ENCODE data around the gene WDTC1.
A peak's percentile ranks its signal among the peaks of the same experiment; 100 is the strongest.

Gene WDTC1

GRCh38 chr1:27301582-27302199, 67.3 kb downstream of the WDTC1 start:
- DNase-seq (ENCODE audit: insufficient read length, low spot score) = no peak
- no peak for TF ChIP-seq POLR2A (IDR thresholded peaks at IDR 0.05; ENCODE audit: low read depth, low read length)
- no peak for FAIRE-seq

- DNase-seq (ENCODE audit: insufficient read length, low spot score) (no peak), FAIRE-seq (no peak)
- TF ChIP-seq POLR2A (IDR thresholded peaks at IDR 0.05; ENCODE audit: low read depth, low read length) = no peak
Observed at GRCh38 chr1:27302612-27303011, 68.2 kb downstream of the WDTC1 start.

GRCh38 chr1:27303509-27303908, 69.1 kb downstream of the WDTC1 start:
- no peak for TF ChIP-seq POLR2A (IDR thresholded peaks at IDR 0.05; ENCODE audit: low read depth, low read length)
- no peak for DNase-seq (ENCODE audit: insufficient read length, low spot score)
- FAIRE-seq = no peak

GRCh38 chr1:27306071-27306470, 71.6 kb downstream of the WDTC1 start:
- no peak for TF ChIP-seq POLR2A (IDR thresholded peaks at IDR 0.05; ENCODE audit: low read depth, low read length)
- FAIRE-seq (no peak), DNase-seq (ENCODE audit: insufficient read length, low spot score) (no peak)

GRCh38 chr1:27306892-27307761, 72.7 kb downstream of the WDTC1 start:
- no peak for TF ChIP-seq POLR2A (IDR thresholded peaks at IDR 0.05; ENCODE audit: low read depth, low read length)
- FAIRE-seq (no peak), DNase-seq (ENCODE audit: insufficient read length, low spot score) (no peak)

GRCh38 chr1:27307874-27308598, 73.6 kb downstream of the WDTC1 start:
- FAIRE-seq = no peak
- DNase-seq (ENCODE audit: insufficient read length, low spot score) = no peak
- TF ChIP-seq POLR2A (IDR thresholded peaks at IDR 0.05; ENCODE audit: low read depth, low read length) = no peak

GRCh38 chr1:27314169-27314568, 79.7 kb downstream of the WDTC1 start:
- TF ChIP-seq POLR2A (IDR thresholded peaks at IDR 0.05; ENCODE audit: low read depth, low read length) = no peak
- FAIRE-seq = no peak
- DNase-seq (ENCODE audit: insufficient read length, low spot score) = no peak

- no peak for TF ChIP-seq POLR2A (IDR thresholded peaks at IDR 0.05; ENCODE audit: low read depth, low read length)
- no peak for FAIRE-seq
- DNase-seq (ENCODE audit: insufficient read length, low spot score) = no peak
Observed at GRCh38 chr1:27314737-27315136, 80.3 kb downstream of the WDTC1 start.

GRCh38 chr1:27316860-27317259, 82.4 kb downstream of the WDTC1 start:
- TF ChIP-seq POLR2A (IDR thresholded peaks at IDR 0.05; ENCODE audit: low read depth, low read length) = no peak
- FAIRE-seq (no peak), DNase-seq (ENCODE audit: insufficient read length, low spot score) (no peak)

- TF ChIP-seq POLR2A (IDR thresholded peaks at IDR 0.05; ENCODE audit: low read depth, low read length) = no peak
- no peak for DNase-seq (ENCODE audit: insufficient read length, low spot score)
- FAIRE-seq = no peak
Observed at GRCh38 chr1:27318136-27318535, 83.7 kb downstream of the WDTC1 start.

GRCh38 chr1:27318596-27318995, 84.2 kb downstream of the WDTC1 start:
- FAIRE-seq = no peak
- DNase-seq (ENCODE audit: insufficient read length, low spot score) = no peak
- TF ChIP-seq POLR2A (IDR thresholded peaks at IDR 0.05; ENCODE audit: low read depth, low read length) = no peak

- DNase-seq (ENCODE audit: insufficient read length, low spot score) = peak; percentile 79
- peak; percentile 65 for TF ChIP-seq POLR2A (IDR thresholded peaks at IDR 0.05; ENCODE audit: low read depth, low read length)
- no peak for FAIRE-seq
Observed at GRCh38 chr1:27321813-27322568, 87.6 kb downstream of the WDTC1 start, which contains the start of gene TMEM222. TSS of gene TMEM222 (plus strand) at chr1:27322163. CDS start at chr1:27322198, 35 bp downstream.

GRCh38 chr1:27322569-27323240, 88.3 kb downstream of the WDTC1 start:
- no peak for DNase-seq (ENCODE audit: insufficient read length, low spot score)
- TF ChIP-seq POLR2A (IDR thresholded peaks at IDR 0.05; ENCODE audit: low read depth, low read length) = no peak
- FAIRE-seq = no peak
